ENCODE results near the gene KCNQ1.

The KCNQ1 gene

GRCh38 chr11:2450321-2451041 lies 5.7 kb downstream of the KCNQ1 start:
- Histone ChIP-seq H3K9me2 (replicated peaks; ENCODE audit: insufficient read depth, low read length) (no peaks in the 10 kb centered on the region), H2AFZ (ENCODE audit: low read depth, low read length, severe bottlenecking) (no peak overlapping the region), H4K20me1 (ENCODE audit: low read depth, low read length) (no peaks in the 10 kb centered on the region), H3K9ac (ENCODE audit: low read length) (no peak overlapping the region), H3K4me2 (ENCODE audit: low read depth, low read length, poor library complexity, severe bottlenecking) (no peak overlapping the region), H3K4me3 (ENCODE audit: insufficient read depth, low read length, poor library complexity, severe bottlenecking) (no peak overlapping the region), H3K9me3 (ENCODE audit: insufficient read depth, low read length) (no peaks in the 10 kb centered on the region), H3K36me3 (ENCODE audit: low read length) (no peaks in the 10 kb centered on the region), H3K79me2 (ENCODE audit: insufficient read depth, low read length) (no peaks in the 10 kb centered on the region), H3K27me3 (ENCODE audit: low read length) (no peaks in the 10 kb centered on the region), H3K27ac (ENCODE audit: low read depth, low read length) (no peak overlapping the region), H3F3A (ENCODE audit: insufficient read depth) (no peaks in the 10 kb centered on the region)
- no peak for TF ChIP-seq EZH2phosphoT487 (conservative IDR thresholded peaks at IDR 0.05; ENCODE audit: low read length)
- TF ChIP-seq CTCF (IDR thresholded peaks at IDR 0.05; ENCODE audit: insufficient read depth, low read length, poor library complexity, severe bottlenecking) = no peak

GRCh38 chr11:2451336-2451735 lies 6.5 kb downstream of the KCNQ1 start:
- H3K79me2 ChIP-seq (ENCODE audit: insufficient read depth, low read length) = no peaks in the 10 kb centered on the region
- H3K27ac ChIP-seq (ENCODE audit: low read depth, low read length) = no peak overlapping the region
- H3K4me3 ChIP-seq (ENCODE audit: insufficient read depth, low read length, poor library complexity, severe bottlenecking) = no peak overlapping the region
- H3K9ac ChIP-seq (ENCODE audit: low read length) = no peak overlapping the region
- H3K4me2 ChIP-seq (ENCODE audit: low read depth, low read length, poor library complexity, severe bottlenecking) = no peak overlapping the region
- no peaks in the 10 kb centered on the region for H3K27me3 ChIP-seq (ENCODE audit: low read length)
- H3K9me2 ChIP-seq (replicated peaks; ENCODE audit: insufficient read depth, low read length) = no peaks in the 10 kb centered on the region
- no peaks in the 10 kb centered on the region for H3K9me3 ChIP-seq (ENCODE audit: insufficient read depth, low read length)
- H4K20me1 ChIP-seq (ENCODE audit: low read depth, low read length) = no peaks in the 10 kb centered on the region
- no peaks in the 10 kb centered on the region for H3K36me3 ChIP-seq (ENCODE audit: low read length)
- no peaks in the 10 kb centered on the region for H3F3A ChIP-seq (ENCODE audit: insufficient read depth)
- H2AFZ ChIP-seq (ENCODE audit: low read depth, low read length, severe bottlenecking) = no peak overlapping the region
- no peak for TF ChIP-seq EZH2phosphoT487 (conservative IDR thresholded peaks at IDR 0.05; ENCODE audit: low read length)
- TF ChIP-seq CTCF (IDR thresholded peaks at IDR 0.05; ENCODE audit: insufficient read depth, low read length, poor library complexity, severe bottlenecking) = no peak

- H3K9me2 ChIP-seq (replicated peaks; ENCODE audit: insufficient read depth, low read length) = no peaks in the 10 kb centered on the region
- H3K4me3 ChIP-seq (ENCODE audit: insufficient read depth, low read length, poor library complexity, severe bottlenecking) = no peak overlapping the region
- no peak for TF ChIP-seq EZH2phosphoT487 (conservative IDR thresholded peaks at IDR 0.05; ENCODE audit: low read length)
- no peak for TF ChIP-seq CTCF (IDR thresholded peaks at IDR 0.05; ENCODE audit: insufficient read depth, low read length, poor library complexity, severe bottlenecking)
- H3K27me3 ChIP-seq (ENCODE audit: low read length) = no peaks in the 10 kb centered on the region
- H3K79me2 ChIP-seq (ENCODE audit: insufficient read depth, low read length) = no peaks in the 10 kb centered on the region
- H3F3A ChIP-seq (ENCODE audit: insufficient read depth) = no peaks in the 10 kb centered on the region
- no peak overlapping the region for H3K4me2 ChIP-seq (ENCODE audit: low read depth, low read length, poor library complexity, severe bottlenecking)
- no peaks in the 10 kb centered on the region for H3K36me3 ChIP-seq (ENCODE audit: low read length)
- H3K9ac ChIP-seq (ENCODE audit: low read length) = no peak overlapping the region
- H3K27ac ChIP-seq (ENCODE audit: low read depth, low read length) = no peak overlapping the region
- no peak overlapping the region for H2AFZ ChIP-seq (ENCODE audit: low read depth, low read length, severe bottlenecking)
- no peaks in the 10 kb centered on the region for H4K20me1 ChIP-seq (ENCODE audit: low read depth, low read length)
- no peaks in the 10 kb centered on the region for H3K9me3 ChIP-seq (ENCODE audit: insufficient read depth, low read length)
Observed at GRCh38 chr11:2451916-2452315, 7.1 kb downstream of the KCNQ1 start.
